GM19023 (cell line): ENCODE results near the gene DNAJC19.
A peak's percentile ranks its signal among the peaks of the same experiment; 100 is the strongest.
"Not testable (repeated sequence)": the region's sequence is repeated elsewhere in the genome, so short reads cannot be mapped to it uniquely, and the experiment has no call there.

Source experiments
- ATAC-seq: cut with Tn5 transposase; IDR thresholded peaks from one replicate; pipeline ENCODE4 v1.9.1; 2021; ENCODE audit warnings: mild to moderate bottlenecking, moderate library complexity; ENCODE audit not compliant: unreplicated experiment

The DNAJC19 gene

GRCh38 chr3:180989291-180990163 lies at the start of gene DNAJC19:
Gene DNAJC19, minus strand, starts transcription at chr3:180989736. Its CDS starts 134 bp downstream, at chr3:180989602.
- peak; percentile 95 for ATAC-seq

GRCh38 chr3:181030948-181031347 lies 41.4 kb upstream of the DNAJC19 start:
- ATAC-seq = no peak

GRCh38 chr3:181025204-181025603 lies 35.7 kb upstream of the DNAJC19 start:
- ATAC-seq = no peak

DNA sequence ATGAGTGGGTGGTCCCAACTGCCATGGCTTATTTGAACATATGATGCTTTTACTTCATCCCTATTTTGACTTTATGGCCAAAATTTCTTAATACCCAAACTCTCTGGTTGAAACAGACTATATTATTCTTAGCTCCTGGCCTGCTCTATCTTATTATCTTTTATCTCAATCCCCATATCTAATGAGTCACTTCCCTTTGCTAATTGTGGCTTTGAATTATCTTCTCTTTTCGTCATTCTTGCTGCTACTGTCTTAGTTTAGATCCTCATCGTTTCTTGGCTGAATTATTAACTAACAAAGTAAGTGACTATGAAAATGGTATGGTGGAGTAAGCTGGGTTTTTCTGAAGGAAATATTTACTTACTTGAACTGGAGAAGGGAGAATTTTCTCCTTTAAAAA lies 28.2 kb upstream of the DNAJC19 start:
- ATAC-seq = no peak

DNA sequence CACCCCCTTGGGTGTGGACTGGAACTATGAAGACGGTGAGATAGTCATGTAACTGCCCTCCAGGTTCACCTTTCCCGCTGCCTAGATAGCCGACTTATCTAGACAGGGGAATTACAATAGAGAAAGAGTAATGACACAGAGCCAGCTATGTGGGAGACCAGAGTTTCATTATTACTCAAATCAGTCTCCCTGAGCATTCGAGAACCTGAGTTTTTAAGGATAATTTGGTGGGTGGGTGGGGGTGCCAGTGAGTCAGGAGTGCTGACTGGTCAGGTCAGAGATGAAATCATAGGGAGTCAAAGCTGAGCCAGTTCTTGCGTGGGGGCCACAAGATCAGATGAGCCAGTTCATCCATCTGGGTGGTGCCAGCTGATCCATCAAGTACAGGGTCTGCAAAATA lies 19.7 kb upstream of the DNAJC19 start:
- no peak for ATAC-seq

- ATAC-seq = no peak
Measured at GRCh38 chr3:181008796-181009195, 19.3 kb upstream of the DNAJC19 start.

- no peak for ATAC-seq
Measured at GRCh38 chr3:181007262-181007661, 17.7 kb upstream of the DNAJC19 start.

DNA sequence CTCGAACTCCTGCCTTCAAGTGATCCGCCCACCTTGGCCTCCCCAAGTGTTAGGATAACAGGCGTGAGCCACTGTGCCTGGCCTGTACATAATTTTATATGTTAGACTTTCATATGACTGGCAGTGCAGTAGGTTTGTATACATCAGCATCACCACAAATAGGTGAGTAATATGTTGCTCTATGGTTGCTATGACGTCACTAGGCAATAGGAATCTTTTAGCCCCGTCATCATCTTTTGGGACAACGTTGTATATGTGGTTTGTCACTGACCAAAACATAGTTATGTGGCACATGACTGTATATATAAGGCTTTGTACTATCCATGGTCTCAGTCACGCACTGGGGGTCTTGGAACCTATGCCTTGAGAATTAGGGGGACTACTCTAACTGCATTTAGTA lies 17.0 kb upstream of the DNAJC19 start:
- ATAC-seq = no peak

DNA sequence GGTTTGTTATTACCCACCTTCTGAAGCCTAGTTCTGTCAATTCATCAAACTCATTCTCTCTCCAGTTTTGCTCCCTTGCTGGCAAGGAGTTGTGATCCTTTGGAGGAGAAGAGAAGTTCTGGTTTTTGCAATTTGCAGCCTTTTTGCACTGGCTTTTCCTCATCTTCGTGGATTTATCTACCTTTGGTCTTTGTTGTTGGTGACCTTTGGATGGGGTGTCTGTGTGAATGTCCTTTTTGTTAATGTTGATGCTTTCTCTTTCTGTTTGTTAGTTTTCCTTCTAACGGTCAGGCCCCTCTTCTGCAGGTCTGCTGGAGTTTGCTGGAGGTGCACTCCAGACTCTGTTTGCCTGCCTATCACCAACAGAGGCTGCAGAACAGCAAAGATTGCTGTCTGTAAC lies 13.9 kb upstream of the DNAJC19 start:
- ATAC-seq = not testable (repeated sequence)

DNA sequence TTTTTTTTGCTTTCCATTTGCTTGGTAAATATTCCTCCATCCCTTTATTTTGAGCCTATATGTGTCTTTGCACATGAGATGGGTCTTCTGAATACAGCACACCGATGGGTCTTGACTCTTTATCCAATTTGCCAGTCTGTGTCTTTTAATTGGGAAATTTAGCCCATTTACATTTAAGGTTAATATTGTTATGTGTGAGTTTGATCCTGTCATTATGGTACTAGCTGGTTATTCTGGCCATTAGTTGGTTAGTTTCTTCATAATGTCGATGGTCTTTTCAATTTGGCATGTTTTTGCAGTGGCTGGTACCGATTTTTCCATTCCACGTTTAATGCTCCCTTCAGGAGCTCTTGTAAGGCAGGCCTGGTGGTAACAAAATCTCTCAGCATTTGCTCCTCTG lies 12.8 kb upstream of the DNAJC19 start:
- ATAC-seq = not testable (repeated sequence)

- no peak for ATAC-seq
Measured at GRCh38 chr3:180996415-180996932, 6.9 kb upstream of the DNAJC19 start.

- no peak for ATAC-seq
Measured at GRCh38 chr3:180990505-180990904, 969 bp upstream of the DNAJC19 start.

- ATAC-seq = no peak
Measured at GRCh38 chr3:180987344-180987743, 2.2 kb downstream of the DNAJC19 start.

DNA sequence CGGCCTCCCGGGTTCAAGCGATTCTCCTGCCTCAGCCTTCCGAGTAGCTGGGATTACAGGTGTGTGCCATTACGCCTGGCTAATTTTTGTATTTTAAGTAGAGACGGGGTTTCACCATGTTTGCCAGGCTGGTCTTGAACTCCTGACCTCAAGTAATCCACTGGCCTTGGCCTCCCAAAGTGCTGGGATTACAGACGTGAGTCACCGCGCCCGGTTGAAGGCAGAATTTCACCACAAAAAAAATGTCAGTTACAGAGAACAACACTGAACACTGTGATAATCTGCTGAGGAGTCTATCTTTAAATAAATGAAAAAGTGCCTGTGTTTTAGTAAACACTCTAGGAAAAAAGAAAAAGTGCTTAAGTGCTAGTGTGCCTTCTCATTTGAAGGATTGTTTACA lies 3.2 kb downstream of the DNAJC19 start:
- not testable (repeated sequence) for ATAC-seq

DNA sequence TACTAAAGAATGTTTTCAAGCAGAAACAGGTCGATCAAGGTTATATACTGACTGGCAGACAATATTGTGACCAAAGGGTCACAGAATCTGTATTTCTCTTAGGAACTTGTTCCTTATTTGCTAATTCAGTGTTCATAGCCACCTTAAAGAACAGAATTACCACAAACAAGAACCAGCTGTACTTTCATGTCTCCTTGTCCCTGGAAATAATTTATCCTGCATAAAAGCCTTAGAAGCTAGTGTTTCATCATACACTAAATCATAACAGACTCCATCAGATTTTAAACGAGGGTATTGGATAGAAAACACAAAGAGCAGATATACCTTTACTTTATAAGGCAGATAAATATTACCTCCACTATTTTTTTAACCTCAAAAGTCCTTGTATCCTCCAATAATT lies 6.4 kb downstream of the DNAJC19 start:
- ATAC-seq = no peak

DNA sequence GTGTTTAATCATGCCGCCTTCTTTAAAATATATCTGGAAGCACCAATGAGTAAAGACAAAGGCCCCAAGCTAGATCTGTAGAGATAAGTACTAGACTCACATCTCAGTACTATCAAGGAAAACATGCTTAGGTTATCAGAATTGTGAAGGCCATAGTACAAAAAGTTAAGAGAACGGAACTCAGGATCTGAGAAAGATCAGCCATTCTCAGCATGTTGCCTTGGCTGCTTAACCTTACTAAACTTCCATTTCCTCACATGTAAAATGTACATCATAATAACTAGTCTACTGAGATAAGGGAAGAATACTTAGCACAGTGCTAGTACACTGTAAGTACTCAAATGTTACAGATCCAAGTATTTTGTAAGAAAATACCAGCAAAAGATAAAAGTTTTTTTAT lies 7.6 kb downstream of the DNAJC19 start:
- ATAC-seq = no peak

- ATAC-seq = no peak
Measured at GRCh38 chr3:180980611-180981010, 8.9 kb downstream of the DNAJC19 start.

DNA sequence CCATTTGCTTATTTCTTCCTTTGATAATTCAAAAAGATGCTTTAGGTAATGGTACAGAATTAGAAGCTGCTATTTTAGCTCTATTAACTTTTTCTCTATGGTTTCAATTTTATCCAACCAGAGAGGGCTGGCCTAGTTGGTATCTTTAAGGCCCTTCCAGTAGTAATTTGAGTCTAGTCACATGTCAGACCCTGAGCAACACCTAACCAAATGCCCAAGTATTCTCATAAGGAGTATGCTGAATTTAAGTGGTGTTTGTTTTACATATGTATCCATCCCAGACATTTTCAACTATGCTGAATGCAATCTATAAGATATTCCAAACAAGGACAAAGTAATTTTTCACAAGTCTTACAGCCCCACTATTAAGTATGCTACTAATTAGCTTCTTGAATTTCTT lies 9.6 kb downstream of the DNAJC19 start:
- no peak for ATAC-seq

- no peak for ATAC-seq
Measured at GRCh38 chr3:180977498-180977897, 12.0 kb downstream of the DNAJC19 start.

DNA sequence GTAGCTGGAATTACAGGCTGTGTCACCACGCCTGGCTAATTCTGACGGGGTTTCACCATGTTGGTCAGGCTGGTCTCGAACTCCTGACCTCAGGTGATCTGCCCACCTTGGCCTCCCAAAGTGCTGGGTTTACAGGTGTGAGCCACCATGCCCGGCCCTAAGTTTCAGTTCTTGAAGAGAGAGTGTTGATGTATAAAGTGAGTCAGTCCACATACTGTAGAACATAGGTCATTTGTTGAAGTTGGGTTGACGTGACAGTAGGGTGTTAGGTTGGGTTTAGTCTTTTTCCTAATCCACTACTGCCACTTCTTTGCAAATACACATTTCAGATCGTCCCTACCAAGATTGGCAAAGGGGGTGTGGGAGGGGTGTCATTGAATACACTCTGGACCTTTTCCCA lies 15.2 kb downstream of the DNAJC19 start:
- no peak for ATAC-seq

- no peak for ATAC-seq
Measured at GRCh38 chr3:180973543-180973942, 16.0 kb downstream of the DNAJC19 start.

DNA sequence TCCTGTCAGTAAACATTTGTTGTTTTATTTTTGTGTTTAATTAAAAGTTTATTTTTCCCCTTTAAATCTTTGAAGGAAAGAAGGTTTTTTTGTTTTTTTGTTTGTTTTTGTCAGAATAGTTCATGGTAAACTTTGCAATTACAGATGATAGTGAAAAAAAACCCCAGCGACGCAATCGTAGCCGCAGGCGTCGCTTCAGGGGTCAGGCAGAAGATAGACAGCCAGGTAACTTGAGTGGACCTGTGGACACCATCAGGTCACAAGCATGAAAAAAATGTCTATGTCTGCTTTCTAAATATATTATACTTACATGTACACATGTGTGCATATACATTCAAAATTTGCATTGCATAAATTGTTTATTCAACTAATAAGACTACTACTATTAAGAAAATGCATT lies 18.6 kb downstream of the DNAJC19 start:
- ATAC-seq = no peak

- ATAC-seq = no peak
Measured at GRCh38 chr3:180962530-180962929, 27.0 kb downstream of the DNAJC19 start.
